HT1080 (cell line): ENCODE data around the gene MAP3K10. TPM values are rescaled to one million over a fixed set of nuclear protein-coding genes. Genes with fewer than 3 reads are reported as not detected.

ENCODE experiments used
- DNase-seq: peaks from one replicate; pipeline ENCODE4 v3.0.0-alpha.2; 2015; ENCODE audit warnings: low read depth
- total RNA-seq: library from RNA; depleted of rRNA; stranded (reverse); fragments of >200 nt; shearing (Covaris generic); gene quantifications from 2 replicates; pipeline ENCODE4 v1.2.3, GENCODE V29; 2014

The MAP3K10 gene
- total RNA-seq, 1 experiment from 2014 or later, result 8.0 TPM

GRCh38 chr19:40232949-40233810 lies 42.0 kb downstream of the MAP3K10 start:
- DNase-seq, result no peak

GRCh38 chr19:40233811-40234389 lies 42.7 kb downstream of the MAP3K10 start:
- no peak for DNase-seq

- DNase-seq, result no peak
Measured at GRCh38 chr19:40234429-40235237, 43.4 kb downstream of the MAP3K10 start.

DNA sequence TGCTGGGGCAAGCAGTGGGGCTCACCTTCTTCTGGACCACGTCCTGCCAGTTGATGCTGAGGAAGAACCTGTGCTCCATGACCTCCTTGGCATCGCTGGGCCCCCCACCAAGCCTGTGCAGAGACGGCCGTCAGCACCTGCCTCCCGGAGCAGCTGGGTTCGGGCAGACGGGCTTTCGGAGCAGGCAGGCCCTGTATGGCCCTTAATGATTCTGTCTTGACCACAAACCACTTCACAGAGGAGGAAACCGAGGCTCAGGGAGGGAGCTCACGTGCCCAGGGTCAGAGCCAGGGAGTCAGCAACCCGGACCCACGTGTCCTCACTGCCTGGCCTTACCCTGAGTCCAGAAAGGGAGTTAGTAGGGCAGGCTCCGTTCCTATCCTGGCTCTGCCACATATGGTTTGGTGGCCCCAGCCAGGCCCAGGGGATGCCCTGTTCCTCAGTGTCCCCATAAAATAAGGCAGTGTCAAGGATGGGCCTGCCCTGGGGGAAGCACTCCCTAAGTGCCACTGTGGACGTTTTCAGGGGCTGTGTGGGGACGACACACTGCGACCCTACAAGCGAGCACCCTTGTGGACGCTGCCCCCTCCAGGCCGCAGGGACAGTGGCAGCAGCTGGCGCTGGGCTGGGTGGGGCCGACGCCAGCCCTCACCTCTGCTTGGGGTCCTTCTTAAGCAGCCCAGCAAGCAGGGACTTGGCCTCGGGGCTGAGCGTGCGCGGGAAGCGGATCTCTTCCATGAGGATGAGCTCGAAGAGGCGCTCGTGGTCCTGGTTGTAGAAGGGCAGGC lies 44.2 kb downstream of the MAP3K10 start:
- no peak for DNase-seq

GRCh38 chr19:40236026-40236355 lies 44.8 kb downstream of the MAP3K10 start:
- DNase-seq, result no peak

- no peak for DNase-seq
Measured at GRCh38 chr19:40236366-40236765, 45.1 kb downstream of the MAP3K10 start.

- no peak for DNase-seq
Measured at GRCh38 chr19:40237791-40238190, 46.6 kb downstream of the MAP3K10 start.

DNA sequence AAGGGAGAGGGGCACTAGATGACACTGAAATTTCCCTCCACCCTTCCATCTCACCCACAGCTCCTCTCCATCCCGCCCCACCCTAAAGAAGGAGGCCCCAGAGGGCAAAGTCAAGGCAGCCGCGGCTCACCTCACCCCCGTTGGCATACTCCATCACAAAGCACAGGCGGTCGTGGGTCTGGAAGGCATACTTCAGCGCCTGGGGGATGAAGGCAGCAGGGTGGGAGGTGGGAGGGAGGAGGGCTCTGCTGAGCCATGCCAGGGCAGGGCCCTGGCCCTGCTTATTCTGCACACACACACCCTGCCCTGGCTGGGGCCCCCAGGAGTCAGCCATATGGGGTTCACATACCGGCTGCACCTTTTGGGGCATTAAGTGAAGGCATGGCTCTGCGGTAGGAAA lies 47.5 kb downstream of the MAP3K10 start:
- no peak for DNase-seq

- DNase-seq, result no peak
Measured at GRCh38 chr19:40239415-40240226, 48.4 kb downstream of the MAP3K10 start.

- DNase-seq, result no peak
Measured at GRCh38 chr19:40240332-40240731, 49.1 kb downstream of the MAP3K10 start.

DNA sequence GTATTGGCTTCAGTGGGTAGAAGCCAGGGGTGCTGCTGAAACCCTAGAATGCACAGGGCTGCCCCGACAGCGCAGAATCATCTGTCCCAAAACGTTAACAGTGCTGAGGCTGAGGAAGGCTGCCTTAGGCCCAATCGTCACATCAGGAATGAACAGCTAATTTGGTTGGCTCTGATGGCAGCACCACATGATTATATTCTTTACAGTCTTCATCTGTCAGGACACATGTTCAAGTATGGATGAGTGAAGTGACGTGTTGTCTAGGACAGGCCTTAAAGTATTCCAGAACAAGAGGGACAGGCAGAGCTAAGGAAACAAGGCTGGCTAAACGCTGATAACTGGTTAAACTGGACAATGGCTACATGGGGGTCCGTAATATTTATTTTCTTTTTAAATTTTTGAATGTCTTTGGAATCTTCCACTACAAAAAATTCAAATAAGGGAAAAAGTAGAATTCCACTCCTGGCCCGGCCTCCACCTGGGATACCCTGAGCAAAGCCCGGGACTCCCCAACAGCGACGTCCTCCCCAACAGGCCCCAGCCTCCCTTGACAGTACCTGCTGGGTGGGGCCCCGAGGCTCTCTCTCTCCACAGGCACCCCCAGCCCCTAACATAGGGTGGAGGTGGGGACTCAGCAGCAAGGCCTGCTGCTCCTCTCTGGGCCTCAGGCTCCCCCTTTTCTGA lies 50.0 kb downstream of the MAP3K10 start:
- DNase-seq, result no peak

- DNase-seq, result no peak
Measured at GRCh38 chr19:40241809-40242384, 50.7 kb downstream of the MAP3K10 start.

GRCh38 chr19:40242480-40242879 lies 51.3 kb downstream of the MAP3K10 start:
- DNase-seq, result no peak

- DNase-seq, result no peak
Measured at GRCh38 chr19:40243181-40243580, 52.0 kb downstream of the MAP3K10 start.

GRCh38 chr19:40244579-40245317 lies 53.5 kb downstream of the MAP3K10 start:
- no peak for DNase-seq

GRCh38 chr19:40245506-40246128 lies 54.4 kb downstream of the MAP3K10 start:
- DNase-seq, result no peak

GRCh38 chr19:40246292-40247073 lies 55.3 kb downstream of the MAP3K10 start:
- no peak for DNase-seq

DNA sequence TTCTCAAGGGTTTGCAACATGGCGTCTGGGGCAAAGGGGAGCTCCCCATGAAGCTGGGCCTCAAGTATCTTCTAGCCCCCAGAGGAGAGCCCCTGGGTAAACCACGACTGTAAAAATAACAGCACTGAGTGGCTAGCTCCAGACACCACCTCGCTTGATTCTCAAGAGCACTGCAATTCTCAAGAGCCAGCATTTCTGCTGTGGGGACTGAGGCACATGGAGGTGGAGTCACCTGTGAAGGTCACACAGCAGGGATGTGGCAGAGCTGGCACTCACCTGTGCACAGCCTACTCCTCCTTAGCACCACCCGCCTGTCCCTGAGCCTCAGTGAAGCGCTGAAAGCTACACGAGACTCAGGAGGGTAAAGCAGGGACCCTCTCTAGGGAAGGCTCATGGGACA lies 56.0 kb downstream of the MAP3K10 start:
- no peak for DNase-seq
